GM21515 (cell line): ENCODE results near the gene WDR7.
A peak's percentile ranks its signal among the peaks of the same experiment; 100 is the strongest.

Experiments used
- ATAC-seq: cut with Tn5 transposase; IDR thresholded peaks from one replicate; pipeline ENCODE4 v1.9.1; 2021; ENCODE audit not compliant: unreplicated experiment

The WDR7 gene

DNA sequence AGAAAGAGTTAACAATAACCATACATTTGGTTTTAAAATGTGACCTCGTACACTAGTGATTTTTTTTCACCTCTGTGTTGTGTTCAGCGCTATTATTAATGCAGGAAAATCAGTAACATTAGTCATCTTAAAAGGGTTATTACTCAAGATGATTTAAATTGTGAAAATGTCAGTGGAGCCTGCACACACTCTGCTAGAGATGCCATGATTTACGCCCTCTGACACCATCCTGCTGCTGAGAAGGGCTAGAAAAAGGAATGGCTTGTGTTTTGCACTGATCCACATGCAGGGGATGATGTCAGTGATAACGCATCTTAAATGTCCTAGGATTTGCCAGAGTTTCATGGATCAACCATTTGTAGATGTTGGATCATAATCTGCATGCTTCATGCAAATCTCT is 374.4 kb downstream of the WDR7 start:
- ATAC-seq, result no peak

DNA sequence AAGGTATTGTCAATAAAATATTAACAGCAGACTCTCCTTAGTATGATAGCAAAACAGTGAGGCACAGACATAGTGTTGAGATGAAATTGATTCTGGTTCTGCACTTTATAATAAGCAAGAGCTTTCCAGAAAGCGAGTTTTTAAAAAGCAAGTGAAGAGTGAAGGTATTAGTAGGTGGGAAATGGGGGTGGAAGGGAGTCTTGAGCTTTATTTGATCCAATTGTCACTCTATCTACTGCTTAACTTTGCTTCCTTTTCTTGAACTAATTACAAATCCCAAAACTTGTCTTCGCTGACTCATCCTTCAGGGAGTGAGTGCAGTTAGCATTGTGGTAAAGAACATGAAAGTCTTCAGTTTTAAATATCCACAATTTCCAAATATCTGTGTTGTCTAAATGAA is 375.2 kb downstream of the WDR7 start:
- no peak for ATAC-seq

- no peak for ATAC-seq
Observed at GRCh38 chr18:57027190-57027708, 376.1 kb downstream of the WDR7 start.

DNA sequence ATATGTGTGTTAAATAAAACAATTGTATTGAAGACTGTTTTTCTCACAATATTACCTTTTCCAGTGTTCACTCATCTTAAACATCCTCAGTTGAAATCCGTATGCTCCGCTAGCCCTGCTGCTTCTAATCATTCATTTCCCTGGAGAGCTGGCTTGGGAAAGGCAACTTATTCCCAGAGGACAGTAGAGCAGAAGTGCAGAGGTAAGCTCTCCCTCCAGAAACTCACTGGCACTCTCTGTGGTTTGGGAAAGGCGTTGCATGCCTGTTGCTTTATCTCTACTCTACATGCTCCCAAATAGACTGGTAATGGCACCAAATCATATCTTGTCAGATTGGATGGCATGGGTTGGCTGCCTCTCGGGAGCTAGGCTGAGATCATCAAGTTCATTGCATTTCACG is 378.6 kb downstream of the WDR7 start:
- ATAC-seq, result no peak

DNA sequence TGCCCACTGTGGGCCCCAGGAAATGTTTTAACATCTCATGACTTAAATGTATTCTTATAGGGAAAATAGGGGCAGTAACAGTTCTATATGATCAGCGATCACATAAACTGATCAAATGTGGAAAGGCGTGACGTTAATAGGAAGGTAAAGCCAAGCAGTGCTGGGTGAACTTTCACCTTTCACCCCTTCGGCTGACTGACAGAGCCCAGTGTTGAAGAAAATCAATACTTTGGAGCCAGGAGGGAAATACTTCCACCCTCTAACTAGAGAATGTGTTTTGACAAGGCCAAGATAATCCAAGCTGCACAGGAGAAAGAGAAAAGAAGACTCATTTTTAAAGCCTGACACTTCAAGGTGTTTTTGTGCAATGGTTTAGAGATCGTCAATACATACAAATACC is 379.3 kb downstream of the WDR7 start:
- no peak for ATAC-seq

GRCh38 chr18:57035590-57035989 is 384.4 kb downstream of the WDR7 start:
- ATAC-seq, result no peak

DNA sequence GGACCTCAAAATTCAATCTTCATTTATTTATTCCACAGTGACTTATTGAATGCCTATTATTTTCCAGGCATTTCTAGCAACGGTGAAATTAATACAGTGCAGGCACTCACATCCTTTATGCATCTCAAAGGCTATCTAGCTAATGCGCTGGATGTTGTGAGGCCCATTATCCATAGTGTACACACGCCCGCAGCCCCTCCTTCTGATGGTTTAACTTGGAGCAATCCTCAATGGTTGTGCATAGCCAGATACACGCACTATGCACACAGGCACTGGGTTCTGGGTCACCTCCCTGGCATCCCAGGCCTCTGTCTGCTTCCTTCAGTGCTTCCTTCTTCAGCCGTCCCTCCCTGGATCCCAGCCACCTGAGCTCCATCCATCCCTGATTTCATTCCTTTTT is 387.2 kb downstream of the WDR7 start:
- ATAC-seq, result no peak

DNA sequence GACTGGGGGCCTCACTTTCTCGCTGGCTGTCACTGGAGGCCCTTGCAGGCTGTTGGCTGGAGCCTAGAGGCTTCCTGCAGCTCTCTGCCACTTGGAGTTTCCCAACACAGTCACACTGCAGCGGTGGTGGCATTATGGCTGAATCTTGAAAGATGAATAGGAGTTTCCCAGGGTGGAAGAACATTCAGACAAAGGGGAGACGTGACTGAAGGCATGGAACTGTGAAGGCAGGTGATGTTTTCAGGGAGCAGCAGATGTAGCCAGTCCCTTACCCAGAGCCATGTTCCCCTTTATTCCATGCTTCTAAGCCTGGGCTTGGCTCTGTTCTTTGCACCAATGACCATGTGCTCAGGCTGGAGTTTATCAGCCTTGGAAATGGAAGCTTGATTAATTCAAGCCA is 389.0 kb downstream of the WDR7 start:
- no peak for ATAC-seq

- ATAC-seq, result no peak
Observed at GRCh38 chr18:57043241-57043640, 392.1 kb downstream of the WDR7 start.

DNA sequence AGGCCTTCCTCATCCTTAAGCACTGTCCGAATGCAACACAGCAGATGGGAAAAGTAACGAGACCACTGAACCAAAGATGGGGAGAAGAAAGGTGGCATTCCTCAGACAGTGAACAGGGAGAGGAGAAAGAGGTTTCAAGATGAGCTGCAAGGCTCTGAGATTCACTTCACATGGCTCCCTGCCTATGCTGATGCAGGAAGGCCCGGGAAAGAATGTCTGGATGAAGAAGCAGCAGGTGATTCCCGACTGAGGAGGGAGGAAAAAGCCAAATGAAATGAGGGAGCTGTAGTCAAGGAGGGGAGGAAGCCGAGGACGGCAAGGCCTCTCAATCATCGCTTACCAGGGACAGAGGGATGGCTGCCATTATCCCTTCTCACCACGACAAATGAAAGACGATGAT is 397.2 kb downstream of the WDR7 start:
- no peak for ATAC-seq

DNA sequence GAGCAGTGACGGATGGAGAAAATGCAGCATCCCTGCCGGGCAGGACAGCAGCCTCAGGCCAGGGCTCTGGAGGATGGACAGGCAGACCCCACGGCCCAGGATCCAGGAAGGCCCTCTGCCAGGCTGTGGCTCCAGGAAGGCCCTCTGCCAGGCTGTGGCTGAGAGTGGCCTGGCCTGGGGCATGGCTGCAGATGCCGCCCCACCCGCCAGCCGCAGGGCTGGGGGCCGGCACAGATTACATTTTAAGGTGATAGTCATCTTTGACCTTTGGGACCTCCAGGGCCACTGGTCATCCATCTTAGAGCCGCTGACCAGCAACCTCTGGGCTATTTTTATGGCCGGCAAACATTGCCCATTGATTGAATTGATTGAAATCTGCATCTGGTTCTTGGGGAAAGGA is 397.7 kb downstream of the WDR7 start:
- no peak for ATAC-seq

DNA sequence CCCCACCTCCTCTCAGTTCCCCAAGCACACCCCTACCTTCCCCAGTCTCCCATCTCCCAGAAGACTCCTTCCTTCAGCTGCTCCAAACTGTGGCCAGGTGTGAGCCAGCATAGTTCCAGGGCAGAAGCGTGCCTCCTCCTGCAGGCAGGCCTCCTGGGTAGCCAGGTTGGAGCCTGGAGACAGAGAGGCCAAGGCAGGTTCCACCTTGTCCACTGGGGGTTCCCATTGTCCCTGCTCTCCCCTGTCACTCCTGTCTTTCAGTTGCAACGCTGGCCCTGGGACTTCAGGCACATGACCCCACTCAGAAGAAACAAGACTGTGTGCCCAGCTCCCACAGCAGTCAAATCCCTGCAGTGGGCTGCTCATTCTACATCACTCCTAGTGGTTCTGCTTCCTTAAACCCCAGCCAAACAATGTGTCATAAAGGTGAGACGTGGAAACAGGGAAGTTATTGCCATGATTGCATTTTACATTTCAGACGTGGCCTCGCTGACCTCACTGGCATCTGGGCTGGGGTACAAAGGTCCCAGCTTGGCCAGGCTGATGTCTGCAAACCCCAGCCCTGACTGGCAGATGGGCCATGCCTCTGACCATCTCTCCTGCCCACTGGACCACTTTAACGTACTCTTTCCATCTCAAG is 399.3 kb downstream of the WDR7 start:
- no peak for ATAC-seq

- ATAC-seq, result peak; percentile 9
Observed at GRCh38 chr18:57051021-57051656, 400.0 kb downstream of the WDR7 start.

DNA sequence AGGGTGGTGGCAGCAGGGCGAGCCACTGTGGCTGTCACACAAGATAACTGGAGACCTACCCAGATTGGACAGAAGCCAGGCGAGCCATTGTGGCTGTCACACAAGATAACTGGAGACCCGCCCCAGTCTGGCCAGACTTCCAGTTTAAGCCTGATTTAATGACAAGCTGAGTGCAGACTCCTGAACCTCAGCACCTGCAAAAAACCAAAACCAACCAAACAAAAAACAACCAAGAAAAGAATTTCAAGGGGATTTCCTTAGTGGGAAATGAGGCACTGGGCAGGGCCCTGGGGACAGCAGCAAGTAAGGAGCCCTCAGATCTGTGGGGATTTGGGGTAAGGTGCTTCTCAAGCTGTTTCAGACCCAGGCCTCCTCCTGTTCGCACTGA is 400.5 kb downstream of the WDR7 start:
- peak; percentile 64 for ATAC-seq

DNA sequence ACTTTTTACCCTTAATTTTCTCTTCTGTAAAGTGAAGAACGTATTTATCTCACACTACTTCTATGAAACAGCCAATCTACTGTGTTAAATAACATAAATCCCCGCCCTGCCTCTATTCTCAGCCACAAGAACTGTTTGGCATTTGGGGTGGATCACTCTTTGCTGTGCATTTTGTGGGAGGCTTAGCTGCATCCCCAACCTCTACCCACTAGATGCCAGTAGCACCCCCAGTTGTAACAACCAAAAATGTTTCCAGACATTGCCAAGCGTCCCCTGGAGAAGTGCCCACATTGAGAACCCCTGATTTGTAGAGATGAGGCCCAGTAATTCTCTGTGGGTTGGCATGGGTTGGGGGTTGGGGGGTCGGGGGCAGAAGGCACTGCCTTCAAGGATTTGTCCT is 401.0 kb downstream of the WDR7 start:
- ATAC-seq, result no peak

DNA sequence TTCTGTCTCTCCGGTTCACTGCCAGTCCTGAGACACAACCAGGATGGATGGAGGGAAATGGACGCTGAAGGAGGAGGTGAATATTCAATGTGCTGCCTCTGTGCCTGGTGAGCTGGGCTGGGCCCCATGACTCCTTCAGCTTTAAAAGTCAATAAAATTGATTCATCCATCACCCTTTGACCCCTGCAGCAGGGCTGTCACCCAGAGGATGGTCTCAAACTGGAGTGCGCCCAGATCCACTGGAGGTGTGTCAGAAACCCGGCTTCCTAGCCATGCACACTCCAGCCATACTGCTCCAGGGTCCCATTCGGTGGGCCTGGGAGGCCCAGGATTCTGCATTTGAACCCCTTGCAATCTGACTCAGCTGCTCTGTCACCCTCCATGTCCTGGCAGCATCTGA is 401.6 kb downstream of the WDR7 start:
- ATAC-seq, result no peak

DNA sequence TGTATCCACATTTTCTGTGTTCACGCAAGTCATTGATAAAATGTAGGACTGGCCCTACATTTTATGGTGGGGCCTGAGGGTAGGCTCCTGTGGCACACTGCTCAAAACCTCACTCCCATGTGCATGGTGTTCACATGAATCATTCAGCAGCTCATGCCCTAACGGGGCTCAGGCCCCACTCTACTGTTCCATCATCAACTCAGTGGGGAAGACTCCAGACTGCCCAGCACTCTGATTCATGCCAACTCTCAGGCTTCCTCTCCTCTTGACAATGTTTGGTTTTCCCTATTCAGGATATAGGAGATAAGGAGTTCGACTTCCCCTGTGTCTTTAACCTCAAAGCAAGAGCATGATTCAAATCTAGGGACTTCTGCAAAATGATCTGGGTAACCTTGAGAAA is 403.7 kb downstream of the WDR7 start:
- ATAC-seq, result no peak

DNA sequence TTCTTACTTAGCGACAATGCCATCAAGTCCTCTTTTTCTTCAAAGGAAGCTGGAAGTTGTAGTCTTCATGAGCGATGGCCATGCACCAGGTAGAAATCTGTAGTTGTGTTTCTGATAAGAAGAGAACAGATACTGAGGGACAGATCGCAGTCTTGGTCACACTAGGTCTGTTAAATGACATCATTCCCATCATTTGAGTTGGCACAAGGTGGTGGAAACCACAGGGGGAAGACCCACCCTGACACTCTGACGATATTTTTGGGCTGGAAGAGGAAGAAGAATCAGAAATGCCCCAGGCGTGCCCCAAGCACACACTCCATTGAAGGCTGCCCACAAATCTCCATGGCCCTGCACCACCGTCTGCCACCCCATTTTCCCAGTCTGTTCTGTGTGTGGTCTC is 406.7 kb downstream of the WDR7 start:
- ATAC-seq, result no peak

- no peak for ATAC-seq
Observed at GRCh38 chr18:57058734-57059133, 407.6 kb downstream of the WDR7 start.

DNA sequence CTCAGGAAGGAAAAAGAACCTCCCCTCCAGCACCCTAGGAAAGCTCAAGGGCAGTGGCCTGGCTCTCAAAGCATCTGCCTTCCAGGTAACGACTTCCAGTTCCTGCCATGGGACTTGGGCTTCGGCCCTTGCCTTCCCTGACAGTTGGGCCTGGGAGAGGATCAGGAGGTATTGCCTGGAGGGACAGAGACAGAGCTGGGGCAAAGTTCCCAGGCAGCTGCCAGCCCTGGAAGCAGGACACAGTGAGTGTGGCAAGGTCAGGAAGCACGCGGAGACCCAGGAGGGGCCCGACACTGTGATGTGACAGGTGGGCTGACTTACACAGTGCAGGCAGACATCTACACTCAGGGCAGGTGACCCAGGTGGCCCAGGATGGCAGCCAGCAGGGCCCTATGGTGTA is 408.2 kb downstream of the WDR7 start:
- no peak for ATAC-seq

- no peak for ATAC-seq
Observed at GRCh38 chr18:57060814-57061213, 409.7 kb downstream of the WDR7 start.

GRCh38 chr18:57062178-57062577 is 411.0 kb downstream of the WDR7 start:
- no peak for ATAC-seq

DNA sequence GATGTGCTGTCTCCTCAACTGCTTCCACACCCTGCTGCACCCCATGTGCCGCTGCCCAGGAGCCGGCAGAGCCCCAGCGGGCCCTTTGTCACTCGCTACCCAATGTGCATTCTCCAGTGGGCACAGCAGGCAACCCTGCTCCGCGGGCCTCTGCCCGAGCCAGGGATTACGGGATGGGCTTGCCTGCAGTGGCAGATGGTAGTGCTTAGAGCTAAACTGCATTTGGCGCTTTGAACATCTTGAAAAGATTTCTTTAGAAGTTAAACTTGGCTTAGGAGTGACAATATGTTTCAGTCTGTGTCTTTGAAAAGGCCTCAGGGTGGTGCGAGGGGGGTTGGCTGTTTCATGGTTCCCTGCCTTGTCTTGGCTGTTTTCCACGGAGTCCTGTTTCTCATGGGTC is 411.7 kb downstream of the WDR7 start:
- ATAC-seq, result no peak
